SK-N-SH treated with all-trans-retinoic acid at 6 μM for 48 hours (cell line): Measurements from ENCODE around the gene NID1.

Source experiments
- ATAC-seq: fragments of 200-7000 bp; cut with Tn5 transposase; 3 replicates; pipeline ENCODE4 v1.9.1; 2020; ENCODE audit warnings: mild to moderate bottlenecking, moderate library complexity
- ARNTL ChIP-seq: fragments of 450-650 bp; formaldehyde crosslinking; IDR thresholded peaks from 2 replicates; pipeline ENCODE4 v1.5.0; 2020; ENCODE audit warnings: low read depth, mild to moderate bottlenecking, moderate library complexity, borderline replicate concordance
- BACH2 ChIP-seq: fragments of 250-450 bp; sonication (Bioruptor Pico); IDR thresholded peaks from 2 replicates; pipeline ENCODE4 v1.9.0; 2021; ENCODE audit warnings: mild to moderate bottlenecking, borderline replicate concordance
- CSDC2 ChIP-seq: fragments of 250-450 bp; sonication (Bioruptor Pico); IDR thresholded peaks from 2 replicates; pipeline ENCODE4 v1.5.0; 2020; ENCODE audit warnings: mild to moderate bottlenecking, moderate library complexity
- ESRRG ChIP-seq: fragments of 250-450 bp; sonication (Bioruptor Pico); IDR thresholded peaks from 2 replicates; pipeline ENCODE4 v1.6.1; 2021; ENCODE audit warnings: mild to moderate bottlenecking
- ISL1 ChIP-seq: fragments of 250-450 bp; sonication (Bioruptor Pico); IDR thresholded peaks from 2 replicates; pipeline ENCODE4 v2.1.2; 2022; ENCODE audit warnings: mild to moderate bottlenecking, moderate library complexity
- OSR1 ChIP-seq: fragments of 250-450 bp; sonication (Bioruptor Pico); IDR thresholded peaks from 2 replicates; pipeline ENCODE4 v1.8.0; 2022; ENCODE audit warnings: moderate library complexity, mild to moderate bottlenecking, inconsistent platforms
- POU6F1 ChIP-seq: fragments of 250-450 bp; sonication (Bioruptor Pico); IDR thresholded peaks from 2 replicates; pipeline ENCODE4 v1.8.0; 2021; ENCODE audit warnings: low read depth, mild to moderate bottlenecking, moderate library complexity, borderline replicate concordance
- SNAI2 ChIP-seq: fragments of 250-450 bp; sonication (Bioruptor Pico); IDR thresholded peaks from 2 replicates; pipeline ENCODE4 v1.5.0; 2020; ENCODE audit warnings: mild to moderate bottlenecking, moderate library complexity
- TCF4 ChIP-seq: fragments of 250-450 bp; sonication (Bioruptor Pico); IDR thresholded peaks from 2 replicates; pipeline ENCODE4 v1.8.0; 2021; ENCODE audit warnings: mild to moderate bottlenecking, moderate library complexity, borderline replicate concordance
- TOX ChIP-seq: fragments of 250-450 bp; sonication (Bioruptor Pico); IDR thresholded peaks from 2 replicates; pipeline ENCODE4 v1.8.0; 2021; ENCODE audit warnings: mild to moderate bottlenecking, moderate library complexity, borderline replicate concordance
- TSHZ2 ChIP-seq: fragments of 250-450 bp; sonication (Bioruptor Pico); IDR thresholded peaks from 2 replicates; pipeline ENCODE4 v1.5.0; 2020; ENCODE audit warnings: mild to moderate bottlenecking, moderate library complexity
- ZFP3 ChIP-seq: fragments of 250-450 bp; sonication (Bioruptor Pico); IDR thresholded peaks from 2 replicates; pipeline ENCODE4 v1.5.0; 2020; ENCODE audit warnings: mild to moderate bottlenecking, moderate library complexity
- ZFP30 ChIP-seq: fragments of 450-650 bp; formaldehyde crosslinking; IDR thresholded peaks from 2 replicates; pipeline ENCODE4 v1.5.0; 2022; ENCODE audit warnings: mild to moderate bottlenecking, moderate library complexity
- ZNF565 ChIP-seq: fragments of 450-650 bp; formaldehyde crosslinking; conservative IDR thresholded peaks from 2 replicates; pipeline ENCODE4 v1.5.0; 2020; ENCODE audit warnings: low read depth, mild to moderate bottlenecking, moderate library complexity
- TF ChIP-seq, protein P1 (sequence below): fragments of 250-450 bp; sonication (Bioruptor Pico); IDR thresholded peaks from 2 replicates; pipeline ENCODE4 v1.8.0; 2020; ENCODE audit warnings: mild to moderate bottlenecking, moderate library complexity, borderline replicate concordance
- TF ChIP-seq, protein P2 (sequence below): fragments of 250-450 bp; sonication (Bioruptor Pico); IDR thresholded peaks from 2 replicates; pipeline ENCODE4 v1.5.1; 2021; ENCODE audit warnings: mild to moderate bottlenecking, moderate library complexity

The NID1 gene

GRCh38 chr1:236024641-236025040 lies 40.2 kb downstream of the NID1 start (continued):
- TF ChIP-seq, protein P1, sequence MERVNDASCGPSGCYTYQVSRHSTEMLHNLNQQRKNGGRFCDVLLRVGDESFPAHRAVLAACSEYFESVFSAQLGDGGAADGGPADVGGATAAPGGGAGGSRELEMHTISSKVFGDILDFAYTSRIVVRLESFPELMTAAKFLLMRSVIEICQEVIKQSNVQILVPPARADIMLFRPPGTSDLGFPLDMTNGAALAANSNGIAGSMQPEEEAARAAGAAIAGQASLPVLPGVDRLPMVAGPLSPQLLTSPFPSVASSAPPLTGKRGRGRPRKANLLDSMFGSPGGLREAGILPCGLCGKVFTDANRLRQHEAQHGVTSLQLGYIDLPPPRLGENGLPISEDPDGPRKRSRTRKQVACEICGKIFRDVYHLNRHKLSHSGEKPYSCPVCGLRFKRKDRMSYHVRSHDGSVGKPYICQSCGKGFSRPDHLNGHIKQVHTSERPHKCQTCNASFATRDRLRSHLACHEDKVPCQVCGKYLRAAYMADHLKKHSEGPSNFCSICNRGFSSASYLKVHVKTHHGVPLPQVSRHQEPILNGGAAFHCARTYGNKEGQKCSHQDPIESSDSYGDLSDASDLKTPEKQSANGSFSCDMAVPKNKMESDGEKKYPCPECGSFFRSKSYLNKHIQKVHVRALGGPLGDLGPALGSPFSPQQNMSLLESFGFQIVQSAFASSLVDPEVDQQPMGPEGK (CRISPR knock-in tag): no peak
- TF ChIP-seq CSDC2 (CRISPR knock-in tag) (no peak), ZFP30 (no peak), BACH2 (CRISPR knock-in tag) (no peak), TCF4 (CRISPR knock-in tag) (no peak), SNAI2 (CRISPR knock-in tag) (no peak)

DNA sequence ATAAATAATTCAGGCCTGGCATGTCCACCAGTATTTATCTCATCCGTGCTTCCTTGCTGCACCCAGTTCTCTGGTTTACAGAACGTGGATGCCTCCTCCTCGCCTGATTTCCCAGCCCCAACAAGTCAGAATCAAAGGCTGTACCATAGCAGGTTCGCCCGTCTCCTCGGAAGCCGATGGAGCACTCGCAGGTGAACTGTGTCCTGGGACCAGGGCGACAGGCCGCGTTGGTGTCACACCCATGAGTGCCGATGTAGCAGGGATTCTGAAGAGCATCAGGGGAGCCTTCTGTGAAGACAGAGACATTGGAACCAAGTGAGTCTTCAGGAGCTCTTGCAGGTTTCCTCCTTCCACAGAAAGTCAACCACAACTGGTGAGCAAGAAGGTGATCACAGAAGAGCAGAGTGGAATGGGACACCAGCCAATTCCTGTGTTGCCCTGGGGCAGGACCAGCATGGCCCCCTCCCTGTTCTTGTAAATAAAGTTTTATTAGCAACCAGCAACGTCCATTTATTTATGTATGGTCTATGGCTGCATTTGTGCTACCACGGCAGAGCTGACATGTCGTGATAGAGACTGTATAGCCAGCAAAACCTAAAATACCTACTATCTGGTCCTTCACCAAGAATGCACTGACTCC lies 40.8 kb downstream of the NID1 start:
- no peak for ATAC-seq

GRCh38 chr1:236021424-236022135 lies 43.3 kb downstream of the NID1 start:
- TF ChIP-seq, protein P1 (CRISPR knock-in tag): no peak
- TF ChIP-seq CSDC2 (CRISPR knock-in tag) (no peak), ZFP3 (CRISPR knock-in tag) (no peak), ZNF565 (CRISPR knock-in tag) (no peak), ISL1 (CRISPR knock-in tag) (no peak), OSR1 (no peak), ARNTL (CRISPR knock-in tag) (no peak)
- TF ChIP-seq, protein P2, sequence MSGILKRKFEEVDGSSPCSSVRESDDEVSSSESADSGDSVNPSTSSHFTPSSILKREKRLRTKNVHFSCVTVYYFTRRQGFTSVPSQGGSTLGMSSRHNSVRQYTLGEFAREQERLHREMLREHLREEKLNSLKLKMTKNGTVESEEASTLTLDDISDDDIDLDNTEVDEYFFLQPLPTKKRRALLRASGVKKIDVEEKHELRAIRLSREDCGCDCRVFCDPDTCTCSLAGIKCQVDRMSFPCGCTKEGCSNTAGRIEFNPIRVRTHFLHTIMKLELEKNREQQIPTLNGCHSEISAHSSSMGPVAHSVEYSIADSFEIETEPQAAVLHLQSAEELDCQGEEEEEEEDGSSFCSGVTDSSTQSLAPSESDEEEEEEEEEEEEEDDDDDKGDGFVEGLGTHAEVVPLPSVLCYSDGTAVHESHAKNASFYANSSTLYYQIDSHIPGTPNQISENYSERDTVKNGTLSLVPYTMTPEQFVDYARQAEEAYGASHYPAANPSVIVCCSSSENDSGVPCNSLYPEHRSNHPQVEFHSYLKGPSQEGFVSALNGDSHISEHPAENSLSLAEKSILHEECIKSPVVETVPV (CRISPR knock-in tag): no peak
- ATAC-seq: no peak

More for the DNA sequence above, 40.8 kb downstream of the NID1 start:
- no peak for TF ChIP-seq TOX (CRISPR knock-in tag)
- TF ChIP-seq OSR1: no peak
- TF ChIP-seq ZFP3 (CRISPR knock-in tag): no peak
- TF ChIP-seq ESRRG (CRISPR knock-in tag): no peak
- TF ChIP-seq POU6F1 (CRISPR knock-in tag): no peak
- no peak for TF ChIP-seq ZFP30
- TF ChIP-seq TSHZ2: no peak
- no peak for TF ChIP-seq CSDC2 (CRISPR knock-in tag)
- no peak for TF ChIP-seq SNAI2 (CRISPR knock-in tag)
- TF ChIP-seq, all 23 proteins: peak for 0
